ENCODE data around the gene PARD3.

Gene PARD3

GRCh38 chr10:34679177-34679576 lies 135.9 kb downstream of the PARD3 start:
- no peak for DNase-seq

- no peak for DNase-seq
Measured at GRCh38 chr10:34677591-34677990, 137.5 kb downstream of the PARD3 start.

GRCh38 chr10:34677132-34677531 lies 138.0 kb downstream of the PARD3 start:
- DNase-seq = no peak

- no peak for DNase-seq
Measured at GRCh38 chr10:34674176-34674575, 140.9 kb downstream of the PARD3 start.

GRCh38 chr10:34670081-34670480 lies 145.0 kb downstream of the PARD3 start:
- DNase-seq = peak; percentile 25

GRCh38 chr10:34669079-34669478 lies 146.0 kb downstream of the PARD3 start:
- DNase-seq = no peak

GRCh38 chr10:34667177-34667576 lies 147.9 kb downstream of the PARD3 start:
- DNase-seq = no peak

- no peak for DNase-seq
Measured at GRCh38 chr10:34666008-34666704, 148.9 kb downstream of the PARD3 start.

- DNase-seq = no peak
Measured at GRCh38 chr10:34664706-34665105, 150.4 kb downstream of the PARD3 start.

GRCh38 chr10:34661580-34661979 lies 153.5 kb downstream of the PARD3 start:
- DNase-seq = no peak

- no peak for DNase-seq
Measured at GRCh38 chr10:34658934-34659333, 156.2 kb downstream of the PARD3 start.

GRCh38 chr10:34656661-34657060 lies 158.4 kb downstream of the PARD3 start:
- no peak for DNase-seq

- no peak for DNase-seq
Measured at GRCh38 chr10:34655286-34656170, 159.6 kb downstream of the PARD3 start.

- DNase-seq = no peak
Measured at GRCh38 chr10:34654211-34654610, 160.9 kb downstream of the PARD3 start.

GRCh38 chr10:34653530-34653929 lies 161.6 kb downstream of the PARD3 start:
- no peak for DNase-seq

GRCh38 chr10:34651416-34652195 lies 163.5 kb downstream of the PARD3 start:
- DNase-seq = no peak

- no peak for DNase-seq
Measured at GRCh38 chr10:34650156-34650555, 164.9 kb downstream of the PARD3 start.

GRCh38 chr10:34649385-34649784 lies 165.7 kb downstream of the PARD3 start:
- no peak for DNase-seq

- DNase-seq = no peak
Measured at GRCh38 chr10:34648919-34649318, 166.2 kb downstream of the PARD3 start.

GRCh38 chr10:34647875-34648865 lies 166.9 kb downstream of the PARD3 start:
- DNase-seq = no peak

GRCh38 chr10:34647160-34647559 lies 167.9 kb downstream of the PARD3 start:
- DNase-seq = no peak

GRCh38 chr10:34646331-34646730 lies 168.8 kb downstream of the PARD3 start:
- no peak for DNase-seq
